HG03571 (cell line): ENCODE data around the gene RCHY1.
"Not testable (repeated sequence)": the region's sequence is repeated elsewhere in the genome, so short reads cannot be mapped to it uniquely, and the experiment has no call there.

Experiments used
- ATAC-seq: cut with Tn5 transposase; IDR thresholded peaks from one replicate; pipeline ENCODE4 v1.9.1; 2021; ENCODE audit not compliant: unreplicated experiment

The RCHY1 gene

DNA sequence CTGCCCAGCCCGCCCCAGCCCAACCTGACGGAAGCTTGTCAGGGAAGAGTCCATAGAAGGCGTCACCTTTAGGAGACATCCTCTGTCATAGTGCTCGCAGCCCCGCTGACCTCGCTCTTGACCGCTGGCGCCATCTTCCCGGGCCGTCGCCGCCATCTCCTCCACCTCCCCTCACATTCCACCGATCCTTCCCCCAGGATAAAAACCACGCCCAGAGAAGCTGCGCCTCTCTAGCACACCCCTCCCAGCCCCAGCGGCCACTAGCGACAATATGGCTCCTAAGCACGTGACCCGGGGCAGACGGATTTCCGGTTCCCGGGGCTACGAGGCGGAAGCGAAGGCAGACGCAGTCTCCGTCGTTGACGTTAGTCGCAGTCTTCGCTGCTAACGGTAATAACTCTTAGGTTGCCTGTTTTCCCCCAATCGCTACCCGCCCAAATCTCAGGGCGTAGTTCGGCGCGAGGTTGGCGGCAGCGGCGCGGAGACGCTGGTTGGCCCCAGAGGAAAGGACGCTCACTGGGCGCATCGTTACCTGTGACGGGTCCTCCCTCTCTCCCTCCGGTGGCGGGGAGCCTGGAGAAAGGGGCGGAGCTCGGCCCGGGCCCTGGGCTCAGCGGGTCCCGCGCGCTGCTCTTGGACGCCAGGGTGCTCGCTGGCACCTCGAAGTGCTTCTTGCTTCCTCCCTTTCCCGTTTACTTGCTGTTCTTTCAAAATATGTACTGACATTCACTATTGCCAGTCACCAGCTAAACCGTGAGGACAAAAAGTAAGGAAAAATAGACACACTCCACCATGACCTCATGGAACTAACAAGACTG is at the start of gene RCHY1, which contains the start of gene THAP6:
TSS of gene RCHY1 (minus strand) at position 273 of the 818 bp plus-strand sequence. CDS start at position 156, 117 bp downstream.
TSS of gene THAP6 (plus strand) at position 343 of the 818 bp plus-strand sequence. CDS start 980 bp downstream, outside the sequence.
- ATAC-seq, result peak; percentile 93

GRCh38 chr4:75561789-75562188 is 47.6 kb upstream of the RCHY1 start:
- no peak for ATAC-seq

DNA sequence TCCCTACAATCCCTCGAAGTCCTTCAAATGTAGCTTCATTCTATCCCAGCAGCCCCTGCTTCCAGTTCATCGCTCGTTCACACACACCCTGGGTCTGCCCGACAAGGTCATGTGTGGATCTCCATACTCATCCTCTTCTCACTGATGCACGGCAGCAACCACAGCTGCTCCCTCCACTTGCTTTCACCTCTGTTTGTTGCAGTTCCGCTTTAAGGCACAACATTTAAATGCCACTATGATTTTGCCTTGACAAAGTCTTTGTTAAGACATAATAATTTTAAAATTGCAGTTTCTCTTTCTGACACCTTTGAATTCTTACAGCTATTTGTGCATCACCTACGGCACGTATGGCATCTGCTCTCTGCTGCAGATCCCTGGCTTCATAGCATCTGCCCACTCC is 43.5 kb upstream of the RCHY1 start:
- no peak for ATAC-seq

DNA sequence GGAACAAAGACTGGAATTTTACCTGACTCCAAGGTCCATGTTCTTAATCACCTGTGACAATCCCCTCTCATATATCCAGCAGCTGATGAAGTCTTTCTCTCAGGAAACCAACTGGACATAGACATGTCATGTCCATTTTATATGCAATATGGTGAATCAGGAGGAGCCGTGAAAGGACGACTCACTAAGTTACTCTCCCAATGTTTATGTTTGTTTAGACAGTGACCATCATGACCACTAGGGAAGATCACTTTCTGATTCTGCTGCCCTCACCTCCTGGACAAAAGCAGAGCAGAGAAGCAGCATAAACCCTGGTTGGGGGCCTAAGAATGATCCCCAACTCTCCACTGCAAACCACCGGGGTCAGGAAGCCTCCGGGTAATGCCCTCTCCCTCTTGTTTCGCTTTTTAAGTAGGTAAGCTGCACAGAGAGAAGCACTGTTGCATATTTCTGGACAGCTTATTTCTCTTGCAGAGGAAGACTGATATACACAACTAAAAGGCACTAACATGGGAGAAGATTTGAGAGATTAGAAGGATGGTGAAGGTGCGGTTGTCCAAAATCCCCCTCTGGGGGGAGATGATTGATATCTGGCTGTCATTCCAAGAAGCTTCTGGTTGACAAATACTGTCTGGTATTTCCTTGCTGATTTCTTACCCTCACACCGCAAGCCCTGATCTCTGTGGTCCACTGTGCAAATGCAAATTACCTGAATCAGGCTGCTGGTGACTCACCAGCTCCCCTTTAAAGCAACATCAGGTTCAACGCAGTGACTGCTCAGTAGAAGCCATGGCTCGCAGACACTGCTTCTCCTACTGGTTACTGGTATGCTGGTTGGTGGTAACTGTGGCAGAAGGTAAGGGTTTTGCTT is 41.3 kb upstream of the RCHY1 start, which contains the start of gene ODAPH:
TSS of gene ODAPH (plus strand) at position 773 of the 871 bp plus-strand sequence. CDS start at position 790, 17 bp downstream.
- ATAC-seq, result peak; percentile 85

GRCh38 chr4:75552452-75552851 is 38.2 kb upstream of the RCHY1 start:
- ATAC-seq, result no peak

DNA sequence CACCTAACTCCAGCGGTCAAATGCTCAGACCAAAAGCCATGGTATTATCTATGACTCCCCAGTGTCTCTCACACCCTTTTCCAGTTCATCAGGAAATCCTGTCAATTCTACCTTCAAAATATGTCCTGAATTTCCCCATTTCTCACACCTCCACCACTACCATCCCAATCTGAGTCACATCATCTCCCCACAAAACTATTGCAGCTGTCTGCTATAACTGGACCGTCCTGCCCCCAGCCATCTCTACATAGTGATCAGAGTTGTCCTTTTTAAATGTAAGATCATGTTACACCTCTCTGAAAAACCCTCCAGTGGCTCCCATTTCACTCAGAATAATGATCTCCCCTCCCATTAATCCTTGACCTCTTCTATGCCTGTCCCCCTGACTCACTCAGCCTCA is 34.8 kb upstream of the RCHY1 start:
- no peak for ATAC-seq

DNA sequence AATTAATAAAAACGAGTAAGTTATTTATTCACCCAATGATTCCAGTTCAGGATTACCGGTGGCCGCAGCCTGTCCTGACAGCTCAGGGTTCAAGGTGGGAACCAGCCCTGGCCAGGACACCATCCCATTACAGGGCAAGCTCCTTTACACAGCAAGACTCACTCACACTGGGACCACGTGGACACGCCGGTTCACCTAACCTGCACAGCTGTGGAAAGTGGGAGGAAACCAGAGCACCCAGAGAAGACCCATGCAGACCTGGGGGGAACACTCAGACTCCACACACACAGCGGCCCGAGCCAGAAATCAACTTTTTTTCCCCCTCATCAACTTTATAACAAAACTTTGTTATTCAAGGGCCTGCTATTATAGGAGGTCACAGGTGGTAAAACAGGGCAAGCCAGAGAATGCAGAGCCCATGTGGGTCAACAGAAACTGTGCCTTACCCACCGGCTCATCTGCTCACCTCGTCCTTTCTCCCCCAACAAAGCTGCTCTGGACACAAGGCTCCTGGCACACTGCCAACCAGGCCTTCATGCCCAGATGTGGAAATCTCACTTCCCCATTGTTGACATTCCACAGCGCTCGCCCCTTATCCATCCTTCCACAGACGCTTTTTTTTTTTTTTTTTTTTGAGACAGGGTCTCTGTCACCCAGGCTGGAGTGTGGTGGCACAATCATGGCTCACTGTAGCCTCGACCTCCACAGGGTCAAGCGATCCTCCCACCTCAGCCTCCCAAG is 33.6 kb upstream of the RCHY1 start:
- no peak for ATAC-seq

DNA sequence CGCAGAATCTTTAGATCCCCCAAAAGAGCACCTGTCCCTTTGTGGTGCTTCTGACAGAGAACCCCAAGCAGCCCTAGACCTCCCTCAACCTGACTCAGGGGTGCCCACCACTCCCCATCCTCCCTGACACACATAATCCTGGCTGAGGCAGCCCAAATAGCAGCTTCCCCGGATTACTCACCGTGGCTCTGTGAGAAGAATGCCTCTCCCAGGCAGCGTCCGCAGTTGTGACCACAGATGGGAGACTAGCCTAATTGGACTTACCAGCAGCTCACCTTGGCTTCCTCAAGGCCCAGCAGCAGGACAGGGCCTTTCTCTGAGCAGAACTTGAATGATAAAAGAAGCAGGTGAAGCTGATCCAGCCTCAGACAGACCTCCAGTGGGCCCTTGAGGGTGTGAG is 31.3 kb upstream of the RCHY1 start:
- no peak for ATAC-seq

GRCh38 chr4:75544870-75545269 is 30.7 kb upstream of the RCHY1 start:
- no peak for ATAC-seq

- not testable (repeated sequence) for ATAC-seq
Measured at GRCh38 chr4:75544220-75544619, 30.0 kb upstream of the RCHY1 start.

GRCh38 chr4:75542824-75543223 is 28.6 kb upstream of the RCHY1 start:
- no peak for ATAC-seq

GRCh38 chr4:75537308-75537707 is 23.1 kb upstream of the RCHY1 start:
- not testable (repeated sequence) for ATAC-seq

- not testable (repeated sequence) for ATAC-seq
Measured at GRCh38 chr4:75533926-75534325, 19.7 kb upstream of the RCHY1 start.

- ATAC-seq, result not testable (repeated sequence)
Measured at GRCh38 chr4:75533339-75533887, 19.2 kb upstream of the RCHY1 start.

GRCh38 chr4:75531536-75532143 is 17.4 kb upstream of the RCHY1 start:
- not testable (repeated sequence) for ATAC-seq

DNA sequence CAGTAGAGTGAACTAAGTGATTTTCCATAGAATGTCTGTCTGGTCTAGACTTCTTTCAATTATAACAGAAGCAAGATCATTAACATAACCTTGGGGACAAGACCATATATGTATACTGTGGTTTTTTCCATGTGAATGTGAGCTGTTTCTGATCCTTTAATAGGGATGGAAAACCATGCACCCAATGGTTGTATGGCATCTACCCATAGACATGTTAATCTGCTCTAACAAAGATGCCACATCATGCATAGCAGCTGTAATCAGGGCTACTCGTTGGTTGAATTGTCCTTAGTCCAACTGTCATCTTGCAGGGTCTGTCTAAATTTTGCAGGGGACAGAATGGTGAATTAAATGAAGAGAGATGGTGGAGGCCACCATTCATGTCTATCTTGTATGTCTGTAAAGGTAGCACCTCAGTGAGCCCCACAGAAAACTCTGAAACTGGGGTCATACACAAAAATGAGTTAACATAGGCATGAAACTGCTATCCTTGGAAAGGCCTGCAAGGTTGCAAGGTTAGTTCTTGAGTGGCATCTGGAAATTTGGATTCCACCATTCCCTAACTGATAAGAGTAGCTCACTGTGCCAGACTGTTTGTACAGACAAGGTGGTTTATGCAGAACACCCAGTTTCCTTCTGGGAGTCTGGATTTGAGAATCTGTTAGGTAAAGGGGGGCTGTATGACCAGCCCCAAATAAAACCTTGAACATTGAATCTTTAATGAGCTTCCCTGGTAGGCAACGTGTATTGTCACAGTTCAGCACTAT is 16.5 kb upstream of the RCHY1 start:
- no peak for ATAC-seq

DNA sequence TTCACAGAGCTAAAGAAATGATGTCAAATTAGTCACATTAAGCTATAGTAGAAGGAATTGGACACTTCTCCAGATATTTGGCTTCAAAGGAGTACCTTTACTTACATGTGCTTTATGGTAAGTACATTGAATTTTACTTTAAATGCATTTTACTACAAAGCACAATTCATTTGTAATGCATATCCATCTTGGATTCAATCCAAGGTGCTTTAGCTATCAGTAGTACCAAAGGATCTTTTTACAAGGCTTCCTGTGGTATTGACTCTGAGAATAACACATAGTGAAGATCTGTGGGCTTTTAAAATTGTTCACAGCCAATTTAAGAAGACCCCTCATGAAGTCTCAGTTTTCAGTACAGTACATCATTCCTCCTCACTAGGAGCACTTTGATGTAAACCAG is 13.3 kb upstream of the RCHY1 start:
- ATAC-seq, result no peak

GRCh38 chr4:75525910-75526309 is 11.7 kb upstream of the RCHY1 start:
- ATAC-seq, result no peak

DNA sequence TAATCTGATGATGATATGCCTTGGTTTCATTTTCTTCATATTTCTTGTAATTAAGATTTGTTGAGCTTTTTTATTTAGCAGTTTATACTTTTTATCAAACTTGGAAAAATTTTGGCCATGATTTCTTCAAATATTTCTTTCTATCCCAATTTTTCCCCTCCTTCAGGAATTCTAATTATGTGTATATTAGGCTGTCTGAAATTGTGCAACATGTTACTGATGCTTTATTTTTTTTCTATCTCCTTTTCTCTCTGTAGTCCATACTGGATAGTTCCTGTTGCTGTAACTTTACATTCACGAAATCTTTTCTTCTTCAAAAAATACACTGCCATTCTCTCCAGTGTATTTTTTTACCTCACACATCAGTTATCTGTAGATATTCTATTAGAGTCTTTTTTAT is 10.9 kb upstream of the RCHY1 start:
- ATAC-seq, result no peak
